Loucy (cell line): ENCODE data around the gene PRLR.

Experiments
- EZH2phosphoT487 ChIP-seq: fragments of 200-600 bp; IDR thresholded peaks from 2 replicates; pipeline ENCODE4 v1.6.1; 2018; ENCODE audit warnings: antibody characterized with exemption, mild to moderate bottlenecking, moderate library complexity, borderline replicate concordance
- TF ChIP-seq, protein P1 (sequence below): fragments of 200-600 bp; sonication (generic); conservative IDR thresholded peaks from 2 replicates; pipeline ENCODE4 v1.5.1; 2014; ENCODE audit warnings: mild to moderate bottlenecking, antibody characterized with exemption, low read length

- TF ChIP-seq, protein P1, sequence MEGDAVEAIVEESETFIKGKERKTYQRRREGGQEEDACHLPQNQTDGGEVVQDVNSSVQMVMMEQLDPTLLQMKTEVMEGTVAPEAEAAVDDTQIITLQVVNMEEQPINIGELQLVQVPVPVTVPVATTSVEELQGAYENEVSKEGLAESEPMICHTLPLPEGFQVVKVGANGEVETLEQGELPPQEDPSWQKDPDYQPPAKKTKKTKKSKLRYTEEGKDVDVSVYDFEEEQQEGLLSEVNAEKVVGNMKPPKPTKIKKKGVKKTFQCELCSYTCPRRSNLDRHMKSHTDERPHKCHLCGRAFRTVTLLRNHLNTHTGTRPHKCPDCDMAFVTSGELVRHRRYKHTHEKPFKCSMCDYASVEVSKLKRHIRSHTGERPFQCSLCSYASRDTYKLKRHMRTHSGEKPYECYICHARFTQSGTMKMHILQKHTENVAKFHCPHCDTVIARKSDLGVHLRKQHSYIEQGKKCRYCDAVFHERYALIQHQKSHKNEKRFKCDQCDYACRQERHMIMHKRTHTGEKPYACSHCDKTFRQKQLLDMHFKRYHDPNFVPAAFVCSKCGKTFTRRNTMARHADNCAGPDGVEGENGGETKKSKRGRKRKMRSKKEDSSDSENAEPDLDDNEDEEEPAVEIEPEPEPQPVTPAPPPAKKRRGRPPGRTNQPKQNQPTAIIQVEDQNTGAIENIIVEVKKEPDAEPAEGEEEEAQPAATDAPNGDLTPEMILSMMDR, result no peak
- no peak for TF ChIP-seq EZH2phosphoT487
Measured at GRCh38 chr5:35058374-35058788, 171.9 kb downstream of the PRLR start.
